GM06990 (cell line): Measurements from ENCODE around the gene CCDC47.
A peak's percentile ranks its signal among the peaks of the same experiment; 100 is the strongest.

Experiments used
- DNase-seq: peaks from one replicate; pipeline ENCODE4 v3.0.0-alpha.2; 2011; ENCODE audit not compliant: insufficient read length; ENCODE audit errors: extremely low read depth
- H3K27me3 ChIP-seq: replicated peaks from 2 replicates; pipeline ENCODE4 v1.6.0; 2011; ENCODE audit warnings: low read length; ENCODE audit not compliant: control insufficient read depth, insufficient read depth
- H3K36me3 ChIP-seq: 2 replicates; pipeline ENCODE4 v1.5.1; 2011; ENCODE audit warnings: low read length; ENCODE audit not compliant: control insufficient read depth, insufficient read depth
- H3K4me3 ChIP-seq: replicated peaks from 2 replicates; pipeline ENCODE4 v1.5.1; 2011; ENCODE audit warnings: low read depth, mild to moderate bottlenecking, control low read depth, low read length
- CTCF ChIP-seq: IDR thresholded peaks from 2 replicates; pipeline ENCODE4 v1.5.1; 2011; ENCODE audit warnings: low read length, control low read depth, mild to moderate bottlenecking, inconsistent platforms; ENCODE audit not compliant: insufficient read depth, poor library complexity, severe bottlenecking

CCDC47 gene

GRCh38 chr17:63754046-63754445, 19.4 kb downstream of the CCDC47 start:
- TF ChIP-seq CTCF = no peak
- Histone ChIP-seq H3K36me3 (peaks cover 8% of the 10 kb centered on the region), H3K27me3 (no peaks in the 10 kb centered on the region), H3K4me3 (no peak overlapping the region)
- DNase-seq = no peak

- TF ChIP-seq CTCF = no peak
- H3K36me3 ChIP-seq = peaks cover 7% of the 10 kb centered on the region
These were observed 20.2 kb downstream of the CCDC47 start for GRCh38 chr17:63753215-63753614.

GRCh38 chr17:63752707-63753106, 20.7 kb downstream of the CCDC47 start:
- H3K4me3 ChIP-seq = no peak overlapping the region

More at GRCh38 chr17:63753215-63753614, 20.2 kb downstream of the CCDC47 start:
- Histone ChIP-seq H3K4me3 (no peak overlapping the region), H3K27me3 (no peaks in the 10 kb centered on the region)
- no peak for DNase-seq

GRCh38 chr17:63751806-63752205, 21.6 kb downstream of the CCDC47 start:
- no peak for TF ChIP-seq CTCF
- Histone ChIP-seq H3K27me3 (no peaks in the 10 kb centered on the region), H3K36me3 (peaks cover 3% of the 10 kb centered on the region), H3K4me3 (no peak overlapping the region)
- no peak for DNase-seq

More at GRCh38 chr17:63752707-63753106, 20.7 kb downstream of the CCDC47 start:
- Histone ChIP-seq H3K36me3 (peaks cover 3% of the 10 kb centered on the region), H3K27me3 (no peaks in the 10 kb centered on the region)
- no peak for TF ChIP-seq CTCF
- no peak for DNase-seq

GRCh38 chr17:63741408-63742173, 31.8 kb downstream of the CCDC47 start, which contains the start of gene STRADA:
STRADA (minus strand) TSS chr17:63741799; CDS start chr17:63728369, 13,430 bp downstream.
- TF ChIP-seq CTCF = no peak
- peak; percentile 100 for DNase-seq
- H3K36me3 ChIP-seq = peaks cover 2% of the 10 kb centered on the region
- no peaks in the 10 kb centered on the region for H3K27me3 ChIP-seq
- peak within 1 kb of the TSS; percentile 75 for H3K4me3 ChIP-seq
